ENCODE results near the gene JARID2. TPM values are rescaled to one million over a fixed set of nuclear protein-coding genes. Genes with fewer than 3 reads are reported as not detected.
A peak's percentile ranks its signal among the peaks of the same experiment; 100 is the strongest.

Gene JARID2
- total and polyA plus RNA-seq, 9 of the 15 experiments (the other 6 are each of a cell fraction or from before 2014, with no cell fraction given) = 5.0 to 29.0 (median 15.6) TPM

DNA sequence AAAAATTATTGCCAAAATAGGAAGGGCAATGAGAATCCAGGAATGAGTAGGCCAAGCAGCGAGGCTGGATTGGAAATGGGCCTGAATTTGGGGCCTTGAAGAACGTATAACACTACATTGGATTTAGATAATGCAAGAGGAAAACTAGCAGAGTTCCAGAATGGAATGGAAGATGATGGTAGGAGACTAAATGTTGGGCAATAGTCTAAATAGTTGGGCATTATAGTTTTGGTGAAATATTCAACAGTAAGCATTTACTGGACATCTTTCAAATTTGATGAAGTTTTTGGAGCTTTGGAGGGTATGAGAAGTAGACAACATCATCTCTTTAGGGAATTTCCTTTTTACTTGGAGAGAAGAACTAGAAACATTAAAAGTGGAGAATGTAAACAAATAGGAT is 3.4 kb upstream of the JARID2 start (continued):
- TF ChIP-seq, protein P1, sequence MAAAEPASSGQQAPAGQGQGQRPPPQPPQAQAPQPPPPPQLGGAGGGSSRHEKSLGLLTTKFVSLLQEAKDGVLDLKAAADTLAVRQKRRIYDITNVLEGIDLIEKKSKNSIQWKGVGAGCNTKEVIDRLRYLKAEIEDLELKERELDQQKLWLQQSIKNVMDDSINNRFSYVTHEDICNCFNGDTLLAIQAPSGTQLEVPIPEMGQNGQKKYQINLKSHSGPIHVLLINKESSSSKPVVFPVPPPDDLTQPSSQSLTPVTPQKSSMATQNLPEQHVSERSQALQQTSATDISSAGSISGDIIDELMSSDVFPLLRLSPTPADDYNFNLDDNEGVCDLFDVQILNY (CRISPR knock-in tag; IDR thresholded peaks at IDR 0.05) = no peak
- TF ChIP-seq U2AF1 (optimal IDR thresholded peaks at IDR 0.05; ENCODE audit: low read depth, low read length) = no peak
- no peak for TF ChIP-seq ZNF311 (CRISPR knock-in tag; IDR thresholded peaks at IDR 0.05)
- no peak for TF ChIP-seq MBD2 (IDR thresholded peaks at IDR 0.05; ENCODE audit: borderline replicate concordance, low read depth)
- no peak for TF ChIP-seq ZNF197 (CRISPR knock-in tag; IDR thresholded peaks at IDR 0.05; ENCODE audit: low read depth)
- no peak for TF ChIP-seq HCFC1 (IDR thresholded peaks at IDR 0.05; ENCODE audit: low read depth, low read length)
- no peak for TF ChIP-seq ZNF644 (tag; IDR thresholded peaks at IDR 0.05; ENCODE audit: low read depth)
- TF ChIP-seq, protein P2, sequence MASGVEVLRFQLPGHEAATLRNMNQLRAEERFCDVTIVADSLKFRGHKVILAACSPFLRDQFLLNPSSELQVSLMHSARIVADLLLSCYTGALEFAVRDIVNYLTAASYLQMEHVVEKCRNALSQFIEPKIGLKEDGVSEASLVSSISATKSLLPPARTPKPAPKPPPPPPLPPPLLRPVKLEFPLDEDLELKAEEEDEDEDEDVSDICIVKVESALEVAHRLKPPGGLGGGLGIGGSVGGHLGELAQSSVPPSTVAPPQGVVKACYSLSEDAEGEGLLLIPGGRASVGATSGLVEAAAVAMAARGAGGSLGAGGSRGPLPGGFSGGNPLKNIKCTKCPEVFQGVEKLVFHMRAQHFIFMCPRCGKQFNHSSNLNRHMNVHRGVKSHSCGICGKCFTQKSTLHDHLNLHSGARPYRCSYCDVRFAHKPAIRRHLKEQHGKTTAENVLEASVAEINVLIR (CRISPR knock-in tag; IDR thresholded peaks at IDR 0.05) = no peak
- no peak for TF ChIP-seq OTX1 (CRISPR knock-in tag; IDR thresholded peaks at IDR 0.05)
- no peak for TF ChIP-seq ZNF507 (tag; conservative IDR thresholded peaks at IDR 0.05)
- TF ChIP-seq ZNF24 (IDR thresholded peaks at IDR 0.05) = no peak
- TF ChIP-seq NUFIP1 (IDR thresholded peaks at IDR 0.05; ENCODE audit: partially characterized antibody) = no peak
- no peak for TF ChIP-seq CREM (IDR thresholded peaks at IDR 0.05; ENCODE audit: low read depth)
- TF ChIP-seq CEBPG (CRISPR knock-in tag; IDR thresholded peaks at IDR 0.05) = no peak
- TF ChIP-seq CEBPG (tag; conservative IDR thresholded peaks at IDR 0.05 in 1 of 2, IDR thresholded peaks at IDR 0.05 in 1 of 2) = peak; percentile 64 to 66
- TF ChIP-seq ZFX (CRISPR knock-in tag; IDR thresholded peaks at IDR 0.05) = peak; percentile 18; the same call in 1 of the 2 replicates
- TF ChIP-seq RBM17 (IDR thresholded peaks at IDR 0.05; ENCODE audit: borderline replicate concordance, low read depth, low read length) = no peak
- TF ChIP-seq CEBPB (tag; IDR thresholded peaks at IDR 0.05) = peak; percentile 68
- TF ChIP-seq, protein P3, sequence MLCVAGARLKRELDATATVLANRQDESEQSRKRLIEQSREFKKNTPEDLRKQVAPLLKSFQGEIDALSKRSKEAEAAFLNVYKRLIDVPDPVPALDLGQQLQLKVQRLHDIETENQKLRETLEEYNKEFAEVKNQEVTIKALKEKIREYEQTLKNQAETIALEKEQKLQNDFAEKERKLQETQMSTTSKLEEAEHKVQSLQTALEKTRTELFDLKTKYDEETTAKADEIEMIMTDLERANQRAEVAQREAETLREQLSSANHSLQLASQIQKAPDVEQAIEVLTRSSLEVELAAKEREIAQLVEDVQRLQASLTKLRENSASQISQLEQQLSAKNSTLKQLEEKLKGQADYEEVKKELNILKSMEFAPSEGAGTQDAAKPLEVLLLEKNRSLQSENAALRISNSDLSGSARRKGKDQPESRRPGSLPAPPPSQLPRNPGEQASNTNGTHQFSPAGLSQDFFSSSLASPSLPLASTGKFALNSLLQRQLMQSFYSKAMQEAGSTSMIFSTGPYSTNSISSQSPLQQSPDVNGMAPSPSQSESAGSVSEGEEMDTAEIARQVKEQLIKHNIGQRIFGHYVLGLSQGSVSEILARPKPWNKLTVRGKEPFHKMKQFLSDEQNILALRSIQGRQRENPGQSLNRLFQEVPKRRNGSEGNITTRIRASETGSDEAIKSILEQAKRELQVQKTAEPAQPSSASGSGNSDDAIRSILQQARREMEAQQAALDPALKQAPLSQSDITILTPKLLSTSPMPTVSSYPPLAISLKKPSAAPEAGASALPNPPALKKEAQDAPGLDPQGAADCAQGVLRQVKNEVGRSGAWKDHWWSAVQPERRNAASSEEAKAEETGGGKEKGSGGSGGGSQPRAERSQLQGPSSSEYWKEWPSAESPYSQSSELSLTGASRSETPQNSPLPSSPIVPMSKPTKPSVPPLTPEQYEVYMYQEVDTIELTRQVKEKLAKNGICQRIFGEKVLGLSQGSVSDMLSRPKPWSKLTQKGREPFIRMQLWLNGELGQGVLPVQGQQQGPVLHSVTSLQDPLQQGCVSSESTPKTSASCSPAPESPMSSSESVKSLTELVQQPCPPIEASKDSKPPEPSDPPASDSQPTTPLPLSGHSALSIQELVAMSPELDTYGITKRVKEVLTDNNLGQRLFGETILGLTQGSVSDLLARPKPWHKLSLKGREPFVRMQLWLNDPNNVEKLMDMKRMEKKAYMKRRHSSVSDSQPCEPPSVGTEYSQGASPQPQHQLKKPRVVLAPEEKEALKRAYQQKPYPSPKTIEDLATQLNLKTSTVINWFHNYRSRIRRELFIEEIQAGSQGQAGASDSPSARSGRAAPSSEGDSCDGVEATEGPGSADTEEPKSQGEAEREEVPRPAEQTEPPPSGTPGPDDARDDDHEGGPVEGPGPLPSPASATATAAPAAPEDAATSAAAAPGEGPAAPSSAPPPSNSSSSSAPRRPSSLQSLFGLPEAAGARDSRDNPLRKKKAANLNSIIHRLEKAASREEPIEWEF (CRISPR knock-in tag; IDR thresholded peaks at IDR 0.05) = no peak
- no peak for TF ChIP-seq CBX3 (IDR thresholded peaks at IDR 0.05; ENCODE audit: borderline replicate concordance in 1 of 2, low read length in 2 of 2)
- TF ChIP-seq ZNF444 (CRISPR knock-in tag; IDR thresholded peaks at IDR 0.05) = no peak
- no peak for TF ChIP-seq TRIM24 (IDR thresholded peaks at IDR 0.05)
- no peak for TF ChIP-seq PCBP1 (IDR thresholded peaks at IDR 0.05; ENCODE audit: low read depth, low read length, poor library complexity, severe bottlenecking)

Data from K562 (cell line).